HepG2 (cell line): ENCODE data around the gene RAC3. TPM values are rescaled to one million over a fixed set of nuclear protein-coding genes. Genes with fewer than 3 reads are reported as not detected.

ENCODE experiments used
- ARNT2 ChIP-seq: sonication (generic); formaldehyde crosslinking; IDR thresholded peaks from 2 replicates; pipeline ENCODE4 v1.8.0; 2022; ENCODE audit warnings: mild to moderate bottlenecking, low read depth, missing genetic modification reagents, moderate library complexity
- ELK4 ChIP-seq: sonication (generic); formaldehyde crosslinking; IDR thresholded peaks from 2 replicates; pipeline ENCODE4 v1.9.0; 2021; ENCODE audit warnings: missing genetic modification reagents, borderline replicate concordance
- FOXK1 ChIP-seq: sonication (generic); formaldehyde crosslinking; IDR thresholded peaks from 2 replicates; pipeline ENCODE4 v1.4.0; 2020; ENCODE audit warnings: low read depth, missing genetic modification reagents, borderline replicate concordance
- GFI1 ChIP-seq: sonication (generic); formaldehyde crosslinking; IDR thresholded peaks from 2 replicates; pipeline ENCODE4 v1.5.0; 2020; ENCODE audit warnings: missing genetic modification reagents, mild to moderate bottlenecking, borderline replicate concordance
- HES4 ChIP-seq: sonication (generic); formaldehyde crosslinking; IDR thresholded peaks from 2 replicates; pipeline ENCODE4 v1.9.0; 2021; ENCODE audit warnings: mild to moderate bottlenecking, missing genetic modification reagents, borderline replicate concordance
- HNRNPL ChIP-seq: fragments of 200-400 bp; formaldehyde crosslinking; IDR thresholded peaks from 2 replicates; pipeline ENCODE4 v1.6.1; 2017; ENCODE audit warnings: mild to moderate bottlenecking, low read depth, low read length
- JARID2 ChIP-seq: sonication (generic); formaldehyde crosslinking; IDR thresholded peaks from 2 replicates; pipeline ENCODE4 v1.8.1; 2023; ENCODE audit warnings: missing genetic modification reagents, inconsistent platforms; ENCODE audit not compliant: insufficient replicate concordance
- KAT7 ChIP-seq: IDR thresholded peaks from 2 replicates; pipeline ENCODE4 v1.6.1; 2018; ENCODE audit warnings: borderline replicate concordance, missing compliant biosample characterization
- MTF2 ChIP-seq: sonication (generic); formaldehyde crosslinking; IDR thresholded peaks from 2 replicates; pipeline ENCODE4 v1.5.0; 2020; ENCODE audit warnings: missing genetic modification reagents, borderline replicate concordance
- NBN ChIP-seq: fragments of 450-650 bp; conservative IDR thresholded peaks from 2 replicates; pipeline ENCODE4 v1.6.1; 2017
- NCOA2 ChIP-seq: sonication (generic); formaldehyde crosslinking; IDR thresholded peaks from 2 replicates; pipeline ENCODE4 v1.8.0; 2022; ENCODE audit warnings: inconsistent platforms
- NFIB ChIP-seq: sonication (generic); formaldehyde crosslinking; IDR thresholded peaks from 2 replicates; pipeline ENCODE4 v1.9.0; 2021; ENCODE audit warnings: missing genetic modification reagents, mild to moderate bottlenecking, borderline replicate concordance
- NFYB ChIP-seq: sonication (generic); formaldehyde crosslinking; IDR thresholded peaks from 2 replicates; pipeline ENCODE4 v1.4.0; 2020; ENCODE audit warnings: missing genetic modification reagents
- NFYC ChIP-seq: IDR thresholded peaks from 2 replicates; pipeline ENCODE4 v1.6.1; 2016; ENCODE audit warnings: missing genetic modification reagents, missing compliant biosample characterization
- PITX1 ChIP-seq: sonication (generic); formaldehyde crosslinking; IDR thresholded peaks from 2 replicates; pipeline ENCODE4 v1.5.1; 2020; ENCODE audit warnings: mild to moderate bottlenecking, missing genetic modification reagents
- PLRG1 ChIP-seq: fragments of 450-650 bp; conservative IDR thresholded peaks from 2 replicates; pipeline ENCODE4 v1.6.1; 2016
- RARA ChIP-seq: IDR thresholded peaks from 2 replicates; pipeline ENCODE4 v1.6.1; 2016; ENCODE audit warnings: missing genetic modification reagents, missing compliant biosample characterization
- SRSF4 ChIP-seq: fragments of 200-400 bp; formaldehyde crosslinking; IDR thresholded peaks from one replicate; pipeline ENCODE4 v1.6.1; 2018; ENCODE audit warnings: mild to moderate bottlenecking, low read depth, low read length, moderate library complexity; ENCODE audit not compliant: poor library complexity, severe bottlenecking
- TRIM24 ChIP-seq: sonication (generic); formaldehyde crosslinking; IDR thresholded peaks from 2 replicates; pipeline ENCODE4 v1.8.0; 2022; ENCODE audit warnings: mild to moderate bottlenecking, missing genetic modification reagents
- YEATS4 ChIP-seq: sonication (generic); formaldehyde crosslinking; IDR thresholded peaks from 2 replicates; pipeline ENCODE4 v1.4.0; 2020; ENCODE audit warnings: missing genetic modification reagents, borderline replicate concordance
- YY1 ChIP-seq: IDR thresholded peaks from 2 replicates; pipeline ENCODE4 v1.6.1; 2011; ENCODE audit warnings: low read length, low read depth, moderate library complexity, mild to moderate bottlenecking; ENCODE audit not compliant: insufficient read depth, insufficient replicate concordance
- ZEB1 ChIP-seq: IDR thresholded peaks from 2 replicates; pipeline ENCODE4 v1.6.1; 2012; ENCODE audit warnings: mild to moderate bottlenecking, low read depth, inconsistent platforms; ENCODE audit not compliant: insufficient replicate concordance
- ZNF225 ChIP-seq: sonication (generic); formaldehyde crosslinking; IDR thresholded peaks from 2 replicates; pipeline ENCODE4 v1.4.0; 2020; ENCODE audit warnings: mild to moderate bottlenecking, missing genetic modification reagents
- ZNF639 ChIP-seq: conservative IDR thresholded peaks from 2 replicates; pipeline ENCODE4 v1.6.1; 2018; ENCODE audit warnings: missing genetic modification reagents
- ZNF724P ChIP-seq: sonication (generic); formaldehyde crosslinking; IDR thresholded peaks from 2 replicates; pipeline ENCODE4 v1.8.0; 2022; ENCODE audit warnings: missing genetic modification reagents, borderline replicate concordance
- ZSCAN21 ChIP-seq: sonication (generic); formaldehyde crosslinking; IDR thresholded peaks from 2 replicates; pipeline ENCODE4 v1.8.0; 2022; ENCODE audit warnings: mild to moderate bottlenecking, missing genetic modification reagents, moderate library complexity, borderline replicate concordance
- ZSCAN25 ChIP-seq: sonication (generic); formaldehyde crosslinking; IDR thresholded peaks from 2 replicates; pipeline ENCODE4 v1.8.0; 2022; ENCODE audit warnings: mild to moderate bottlenecking, missing genetic modification reagents
- polyA plus RNA-seq, 8 experiments: library from polyadenylated mRNA; depleted of rRNA in 3 of 8; stranded (reverse) in 7 of 8; unstranded in 1 of 8; fragments of >200 nt; fragmentation: Illumina TruSeq in 4 of 8; extraction: Trizol in 4 of 8; gene quantifications; 2 replicates each; pipeline versions ENCODE4 v1.2.1 to v1.2.3, GENCODE V29; 2011 to 2016; ENCODE audit warnings: low read depth in 4 of 8, missing spikeins in 1 of 8, mixed read lengths in 1 of 8; ENCODE audit not compliant: insufficient read depth in 1 of 8
- total RNA-seq, 5 experiments: library from RNA; depleted of rRNA; stranded (reverse); fragments of >200 nt; fragmentation: Illumina TruSeq; extraction: Trizol; gene quantifications; 2 replicates each; pipeline ENCODE4 v1.2.3, GENCODE V29; 2016; ENCODE audit warnings: low read depth in 1 of 5

The RAC3 gene
- total and polyA plus RNA-seq, 2 of the 13 experiments (the other 11 are each of a cell fraction or from before 2014, with no cell fraction given), result 10.5 to 21.3 TPM

GRCh38 chr17:81993729-81994592, 37.5 kb upstream of the RAC3 start (continued):
- TF ChIP-seq NCOA2 (CRISPR knock-in tag) (0 out of 2 replicates have a peak, but pooled peaks have one; percentile 27), TRIM24 (CRISPR knock-in tag) (no peak), HNRNPL (peak; percentile 96), NFYC (CRISPR knock-in tag) (no peak), NFIB (CRISPR knock-in tag) (no peak), SRSF4 (no peak), HES4 (CRISPR knock-in tag) (peak; percentile 57), ARNT2 (peak; percentile 47; the same call in 1 of the 2 replicates), NBN (no peak), JARID2 (CRISPR knock-in tag) (peak; percentile 94), KAT7 (CRISPR knock-in tag) (no peak), GFI1 (CRISPR knock-in tag) (peak; percentile 63), ZEB1 (no peak), PLRG1 (no peak), PITX1 (peak; percentile 48), ELK4 (no peak), NFYB (CRISPR knock-in tag) (no peak), FOXK1 (CRISPR knock-in tag) (no peak), YY1 (peak; percentile 51), ZSCAN25 (CRISPR knock-in tag) (no peak; the same call in 1 of the 2 replicates), ZNF639 (CRISPR knock-in tag) (no peak), YEATS4 (CRISPR knock-in tag) (peak; percentile 8; the same call in 1 of the 2 replicates), ZNF724P (CRISPR knock-in tag) (0 out of 2 replicates have a peak, but pooled peaks have one; percentile 19), MTF2 (CRISPR knock-in tag) (no peak), RARA (CRISPR knock-in tag) (0 out of 2 replicates have a peak, but pooled peaks have one; percentile 6), ZSCAN21 (CRISPR knock-in tag) (peak; percentile 70), ZNF225 (CRISPR knock-in tag) (peak; percentile 58)
